Thoracic aorta (tissue), 2 donors: ENCODE results near the gene PPP1R12B. TPM values are rescaled to one million over a fixed set of nuclear protein-coding genes. Genes with fewer than 3 reads are reported as not detected.
A peak's percentile ranks its signal among the peaks of the same experiment; 100 is the strongest.

ENCODE experiments used
- ATAC-seq: fragments of 150-250 bp; one replicate; pipeline ENCODE4 v1.8.0; 2017; ENCODE audit warnings: low read depth; ENCODE audit not compliant: insufficient number of reproducible peaks, low FRiP score
- DNase-seq: peaks from one replicate; pipeline ENCODE4 v3.0.0-alpha.2; 2020; ENCODE audit warnings: low spot score
- H3K27ac ChIP-seq, 2 donors: fragments of 200-600 bp; sonication (generic); 1 replicate in 1 of 2; 2 replicates in 1 of 2; pipeline ENCODE4 v1.5.1; 2016; ENCODE audit warnings: mild to moderate bottlenecking in 2 of 2, moderate library complexity in 2 of 2
- H3K27me3 ChIP-seq: fragments of 200-600 bp; sonication (generic); replicated peaks from 2 replicates; pipeline ENCODE4 v1.6.0; 2016; ENCODE audit warnings: mild to moderate bottlenecking; ENCODE audit not compliant: insufficient read depth
- H3K36me3 ChIP-seq: fragments of 200-600 bp; sonication (generic); one replicate; pipeline ENCODE4 v1.5.1; 2016
- H3K4me1 ChIP-seq, 2 donors: fragments of 200-600 bp; sonication (generic); 1 replicate in 1 of 2; 2 replicates in 1 of 2; pipeline versions ENCODE4 v1.5.1 to v1.6.0; 2016; ENCODE audit warnings: low read depth in 2 of 2, mild to moderate bottlenecking in 1 of 2; ENCODE audit not compliant: control insufficient read depth in 1 of 2
- H3K4me3 ChIP-seq: fragments of 200-600 bp; sonication (generic); 2 replicates; pipeline ENCODE4 v1.5.1; 2016; ENCODE audit warnings: mild to moderate bottlenecking
- H3K9me3 ChIP-seq: fragments of 200-600 bp; sonication (generic); 2 replicates; pipeline ENCODE4 v1.5.1; 2016
- total RNA-seq, 2 donors: library from RNA; depleted of rRNA; stranded (reverse); fragments of >200 nt; gene quantifications; one replicate each; pipeline versions ENCODE4 v1.1.0 to v1.2.3, GENCODE V29; 2016
- TF ChIP-seq, protein P1 (sequence below): fragments of 200-600 bp; sonication (generic); IDR thresholded peaks from one replicate; pipeline ENCODE4 v1.5.1; 2019; ENCODE audit warnings: antibody characterized with exemption

Gene PPP1R12B
- total RNA-seq, 2 donors from 2014 or later: 573 to 677 TPM

DNA sequence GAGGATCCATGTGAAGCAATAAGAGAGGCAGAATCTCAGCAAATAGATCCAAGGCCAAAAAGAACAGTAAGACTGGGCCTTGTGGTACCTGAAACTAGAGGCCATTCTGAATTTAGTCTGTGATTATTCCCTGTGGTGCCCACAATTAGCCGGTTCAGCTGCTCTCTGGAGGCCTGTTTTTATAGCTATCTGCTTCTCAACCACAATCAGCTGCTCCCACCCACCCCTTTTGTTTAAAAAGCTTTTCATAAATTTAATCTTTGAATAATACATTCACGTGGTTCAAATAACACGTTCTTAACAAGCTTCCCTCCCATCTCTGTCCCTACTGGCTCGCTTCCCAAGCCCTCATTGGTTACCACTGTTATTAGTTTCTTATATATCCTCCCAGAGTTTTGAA, 24.8 kb upstream of the PPP1R12B start:
- DNase-seq: no peak
- ATAC-seq: no peak

DNA sequence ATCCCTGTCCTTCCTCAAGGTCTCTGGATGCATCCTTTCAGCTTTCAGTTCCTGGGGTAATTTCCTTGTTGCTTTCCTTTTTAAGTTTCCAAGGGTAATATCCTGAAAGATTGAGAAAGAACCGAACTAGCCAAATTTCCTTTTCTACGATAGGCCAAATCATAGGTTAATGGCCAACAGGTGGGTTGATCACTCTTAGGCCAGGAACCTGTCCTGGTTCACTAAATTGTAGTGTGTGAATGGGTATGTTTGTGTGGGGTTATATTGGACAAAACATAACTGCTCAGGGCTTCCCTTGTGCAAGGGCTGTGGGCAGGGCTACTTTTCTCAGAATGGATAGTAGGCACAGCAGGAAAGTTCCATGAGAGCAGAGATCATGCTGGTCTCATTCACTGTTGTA, 23.9 kb upstream of the PPP1R12B start:
- ATAC-seq: no peak
- TF ChIP-seq, protein P1, sequence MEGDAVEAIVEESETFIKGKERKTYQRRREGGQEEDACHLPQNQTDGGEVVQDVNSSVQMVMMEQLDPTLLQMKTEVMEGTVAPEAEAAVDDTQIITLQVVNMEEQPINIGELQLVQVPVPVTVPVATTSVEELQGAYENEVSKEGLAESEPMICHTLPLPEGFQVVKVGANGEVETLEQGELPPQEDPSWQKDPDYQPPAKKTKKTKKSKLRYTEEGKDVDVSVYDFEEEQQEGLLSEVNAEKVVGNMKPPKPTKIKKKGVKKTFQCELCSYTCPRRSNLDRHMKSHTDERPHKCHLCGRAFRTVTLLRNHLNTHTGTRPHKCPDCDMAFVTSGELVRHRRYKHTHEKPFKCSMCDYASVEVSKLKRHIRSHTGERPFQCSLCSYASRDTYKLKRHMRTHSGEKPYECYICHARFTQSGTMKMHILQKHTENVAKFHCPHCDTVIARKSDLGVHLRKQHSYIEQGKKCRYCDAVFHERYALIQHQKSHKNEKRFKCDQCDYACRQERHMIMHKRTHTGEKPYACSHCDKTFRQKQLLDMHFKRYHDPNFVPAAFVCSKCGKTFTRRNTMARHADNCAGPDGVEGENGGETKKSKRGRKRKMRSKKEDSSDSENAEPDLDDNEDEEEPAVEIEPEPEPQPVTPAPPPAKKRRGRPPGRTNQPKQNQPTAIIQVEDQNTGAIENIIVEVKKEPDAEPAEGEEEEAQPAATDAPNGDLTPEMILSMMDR: no peak
- Histone ChIP-seq H3K27ac (no peak overlapping the region), H3K36me3 (peaks cover 7% of the 10 kb centered on the region), H3K9me3 (no peaks in the 10 kb centered on the region), H3K4me1 (no peaks in the 10 kb centered on the region), H3K4me3 (no peak overlapping the region), H3K27me3 (no peaks in the 10 kb centered on the region)
- no peak for DNase-seq

More for the DNA sequence above, 24.8 kb upstream of the PPP1R12B start:
- Histone ChIP-seq H3K4me1 (no peaks in the 10 kb centered on the region), H3K36me3 (peaks cover 14% of the 10 kb centered on the region), H3K27me3 (no peaks in the 10 kb centered on the region), H3K4me3 (no peak overlapping the region), H3K9me3 (no peaks in the 10 kb centered on the region), H3K27ac (no peak overlapping the region)
- TF ChIP-seq, protein P1: no peak

DNA sequence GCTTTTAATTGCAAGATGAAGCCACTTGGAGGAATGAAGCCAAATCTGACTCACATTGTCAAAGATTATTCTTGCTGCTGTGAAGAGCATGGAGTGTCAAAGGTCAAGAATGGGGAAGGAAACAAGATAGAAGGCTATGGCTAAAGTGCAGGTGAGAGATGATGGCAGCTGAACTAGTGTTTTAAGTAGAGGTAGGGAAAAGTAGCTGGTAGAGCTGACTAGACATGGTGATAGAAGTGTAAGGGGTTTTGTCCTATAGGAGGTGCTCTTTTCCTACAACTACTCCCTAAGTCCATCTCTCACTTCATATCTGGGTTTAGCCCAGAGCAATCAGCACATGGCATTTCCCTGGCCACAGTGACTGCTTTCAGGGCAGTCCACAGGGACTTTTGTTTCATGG, 18.6 kb upstream of the PPP1R12B start:
- TF ChIP-seq, protein P1: no peak
- Histone ChIP-seq H3K36me3 (no peaks in the 10 kb centered on the region), H3K27me3 (no peaks in the 10 kb centered on the region), H3K4me3 (no peak overlapping the region), H3K4me1 (no peaks in the 10 kb centered on the region), H3K9me3 (no peaks in the 10 kb centered on the region), H3K27ac (no peak overlapping the region)
- DNase-seq (no peak), ATAC-seq (no peak)

DNA sequence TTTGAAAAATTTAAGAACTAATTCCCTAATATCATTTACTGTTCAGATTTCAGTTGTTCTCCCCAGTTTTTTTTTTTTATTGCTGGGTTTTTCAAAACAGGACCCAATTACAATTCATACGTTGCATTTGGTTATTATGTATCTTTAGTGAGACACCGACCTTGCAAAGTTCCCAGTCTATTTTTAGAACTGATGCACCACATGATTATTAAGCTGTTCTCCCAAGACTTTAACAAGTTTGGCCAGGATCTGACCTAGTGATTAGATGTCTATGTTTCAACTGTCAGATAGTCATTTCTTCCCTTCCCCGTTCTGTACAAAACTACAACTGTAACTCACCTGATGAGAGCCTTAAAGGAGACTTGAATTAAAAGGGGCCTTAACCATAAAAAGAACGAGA, 14.6 kb upstream of the PPP1R12B start:
- H3K36me3 ChIP-seq: no peaks in the 10 kb centered on the region
- H3K4me3 ChIP-seq: no peak overlapping the region
- ATAC-seq: no peak
- H3K9me3 ChIP-seq: no peaks in the 10 kb centered on the region
- TF ChIP-seq, protein P1: no peak
- H3K27me3 ChIP-seq: no peaks in the 10 kb centered on the region
- no peak for DNase-seq
- no peak overlapping the region for H3K27ac ChIP-seq
- no peaks in the 10 kb centered on the region for H3K4me1 ChIP-seq

DNA sequence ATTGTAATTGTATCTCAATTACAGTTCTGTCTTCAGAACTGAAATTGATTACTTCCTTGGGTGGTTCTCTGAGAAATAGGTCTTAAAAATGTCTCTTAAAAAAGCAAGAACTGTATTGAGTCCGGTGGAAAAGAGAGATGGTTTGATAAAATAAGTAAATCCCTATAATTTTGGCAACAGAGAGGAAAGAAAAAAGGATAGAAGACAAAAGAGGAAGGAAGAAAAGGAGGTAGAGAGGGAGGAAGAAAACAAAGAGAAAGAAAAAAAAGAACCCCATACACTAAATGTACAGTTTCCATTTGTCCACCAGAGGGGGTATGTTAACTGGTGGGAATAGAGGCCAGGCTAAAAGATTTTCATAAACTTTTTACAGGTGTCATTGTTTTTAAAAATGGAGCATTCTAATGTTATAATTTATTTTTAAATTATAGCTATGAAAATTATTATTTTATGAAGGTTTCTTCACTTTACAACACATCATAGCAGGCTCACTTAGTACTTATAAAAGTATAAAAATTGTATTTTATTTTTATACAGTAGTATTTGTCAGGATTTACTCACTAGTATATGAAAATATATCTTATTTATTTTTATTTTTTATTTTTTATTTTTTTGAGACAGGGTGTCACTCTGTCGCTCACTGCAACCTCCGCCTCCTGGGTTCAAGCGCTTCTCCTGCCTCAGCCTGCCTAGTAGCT, 4.7 kb upstream of the PPP1R12B start:
- H3K27ac ChIP-seq: no peak overlapping the region
- no peaks in the 10 kb centered on the region for H3K36me3 ChIP-seq
- peaks cover 0 to 11% of the 10 kb centered on the region in 2 donors for H3K4me1 ChIP-seq
- DNase-seq (no peak), ATAC-seq (no peak)
- TF ChIP-seq, protein P1: peak; percentile 83
- H3K4me3 ChIP-seq: no peak overlapping the region
- no peaks in the 10 kb centered on the region for H3K9me3 ChIP-seq
- H3K27me3 ChIP-seq: no peaks in the 10 kb centered on the region
